CD1c-positive myeloid dendritic cell (primary cell): ENCODE results near the gene EZR.
A peak's percentile ranks its signal among the peaks of the same experiment; 100 is the strongest.

Experiments used
- DNase-seq: peaks from one replicate; pipeline ENCODE4 v3.0.0-alpha.2; 2016; ENCODE audit errors: extremely low spot score

The EZR gene

GRCh38 chr6:158735009-158735408 lies 84.2 kb downstream of the EZR start:
- no peak for DNase-seq

GRCh38 chr6:158730541-158730907 lies 88.6 kb downstream of the EZR start:
- DNase-seq = no peak

DNA sequence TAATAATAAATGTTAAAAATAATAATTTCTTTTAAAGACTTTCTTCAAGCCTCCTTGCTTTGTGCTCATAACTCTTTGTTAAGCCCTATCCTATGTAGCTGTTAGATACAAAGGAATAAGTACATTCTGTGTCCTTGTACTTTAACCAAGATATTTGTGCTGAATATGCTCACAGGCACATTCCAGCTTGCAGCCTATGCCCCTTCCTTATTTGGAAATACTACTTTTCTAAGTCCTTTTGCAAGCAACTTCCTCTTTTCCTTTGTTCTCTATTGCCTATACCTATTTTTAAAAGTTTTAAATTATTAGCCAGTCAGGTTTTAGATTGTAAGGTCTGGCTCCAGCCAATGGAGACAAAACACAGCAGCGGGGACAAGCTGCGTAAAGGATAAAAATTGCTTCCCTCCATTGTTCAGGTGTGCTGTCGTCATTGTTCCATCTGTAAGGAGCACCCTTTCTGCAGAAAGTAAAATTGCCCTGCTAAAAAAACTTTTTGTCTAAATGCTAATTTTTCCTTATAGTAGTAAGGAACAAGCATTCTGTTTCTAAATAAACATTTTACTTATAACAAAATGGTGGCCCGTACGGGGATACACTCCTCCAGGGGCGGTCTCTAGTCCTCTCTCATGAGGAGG lies 89.1 kb downstream of the EZR start:
- DNase-seq = peak; percentile 16

DNA sequence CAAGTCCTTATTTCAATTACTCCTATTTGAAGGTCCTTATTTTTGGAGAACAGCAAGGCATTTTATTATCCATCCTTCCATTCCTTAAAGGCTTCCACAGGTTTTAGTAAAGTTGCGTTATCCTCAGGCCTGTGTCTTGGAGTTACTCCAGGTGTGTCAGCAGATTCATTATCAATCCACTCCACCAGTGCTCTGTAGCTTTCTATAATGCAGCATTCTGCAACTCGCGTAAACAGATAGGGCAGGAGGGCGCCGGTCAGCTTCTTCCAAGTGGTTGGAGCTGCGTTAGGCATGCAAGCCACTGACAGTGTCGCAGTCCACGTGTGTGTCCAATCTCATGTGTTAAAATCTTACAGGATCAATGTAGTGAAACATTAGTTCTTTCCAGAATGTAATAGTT lies 93.5 kb downstream of the EZR start:
- no peak for DNase-seq

DNA sequence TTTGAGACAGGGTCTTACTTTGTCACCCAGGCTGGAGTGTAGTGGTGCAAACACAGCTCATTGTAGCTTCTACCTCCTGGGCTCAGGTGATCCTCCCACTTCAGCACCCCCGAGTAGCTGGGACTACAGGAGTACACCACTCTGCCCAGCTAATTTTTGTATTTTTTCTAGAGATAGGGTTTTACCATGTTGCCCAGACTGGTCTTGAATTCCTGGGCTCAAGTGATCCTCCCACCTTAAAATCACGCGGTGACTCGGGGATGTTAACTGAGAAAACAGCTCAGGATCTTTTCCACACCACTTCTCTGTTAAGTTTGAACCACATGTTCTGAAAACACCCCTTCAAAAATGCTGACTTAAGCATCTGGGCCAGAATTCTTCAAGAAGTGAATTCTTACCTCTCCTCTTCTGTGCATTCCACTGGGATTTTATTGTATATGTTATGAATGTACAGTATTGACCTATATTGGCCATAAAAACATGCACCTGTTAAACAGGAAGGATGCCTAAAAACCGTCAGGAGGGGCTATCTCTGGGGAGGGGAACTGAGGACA lies 96.9 kb downstream of the EZR start:
- no peak for DNase-seq

DNA sequence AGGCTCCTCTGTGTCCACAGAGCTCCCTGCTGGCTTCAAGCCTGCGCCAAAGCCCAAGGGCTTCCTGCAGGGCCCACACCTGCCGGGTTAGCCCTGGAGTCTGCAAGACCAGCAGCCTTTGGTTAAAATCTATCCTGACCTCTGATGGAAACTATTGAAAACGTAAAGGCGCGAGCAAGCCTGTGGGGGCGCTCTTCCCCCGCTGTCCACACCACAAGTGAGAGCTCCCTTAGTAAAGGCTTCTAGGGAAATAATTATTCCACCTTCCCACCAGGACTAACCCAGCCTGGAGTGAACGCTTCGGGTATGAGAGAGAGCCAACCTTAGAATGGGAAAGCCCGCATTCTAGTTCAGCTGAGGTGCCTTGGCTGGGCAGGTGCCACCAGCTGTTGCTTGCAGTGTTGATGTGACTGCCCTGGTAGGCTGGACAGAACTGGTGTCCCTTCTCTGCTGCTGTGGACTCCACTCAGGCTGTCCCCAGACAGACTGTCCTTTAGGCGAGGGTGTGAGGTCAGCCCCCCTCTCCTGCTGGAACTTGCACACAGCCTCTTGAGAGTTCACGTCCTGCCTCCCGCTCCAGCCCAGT lies 100.6 kb downstream of the EZR start:
- no peak for DNase-seq

DNA sequence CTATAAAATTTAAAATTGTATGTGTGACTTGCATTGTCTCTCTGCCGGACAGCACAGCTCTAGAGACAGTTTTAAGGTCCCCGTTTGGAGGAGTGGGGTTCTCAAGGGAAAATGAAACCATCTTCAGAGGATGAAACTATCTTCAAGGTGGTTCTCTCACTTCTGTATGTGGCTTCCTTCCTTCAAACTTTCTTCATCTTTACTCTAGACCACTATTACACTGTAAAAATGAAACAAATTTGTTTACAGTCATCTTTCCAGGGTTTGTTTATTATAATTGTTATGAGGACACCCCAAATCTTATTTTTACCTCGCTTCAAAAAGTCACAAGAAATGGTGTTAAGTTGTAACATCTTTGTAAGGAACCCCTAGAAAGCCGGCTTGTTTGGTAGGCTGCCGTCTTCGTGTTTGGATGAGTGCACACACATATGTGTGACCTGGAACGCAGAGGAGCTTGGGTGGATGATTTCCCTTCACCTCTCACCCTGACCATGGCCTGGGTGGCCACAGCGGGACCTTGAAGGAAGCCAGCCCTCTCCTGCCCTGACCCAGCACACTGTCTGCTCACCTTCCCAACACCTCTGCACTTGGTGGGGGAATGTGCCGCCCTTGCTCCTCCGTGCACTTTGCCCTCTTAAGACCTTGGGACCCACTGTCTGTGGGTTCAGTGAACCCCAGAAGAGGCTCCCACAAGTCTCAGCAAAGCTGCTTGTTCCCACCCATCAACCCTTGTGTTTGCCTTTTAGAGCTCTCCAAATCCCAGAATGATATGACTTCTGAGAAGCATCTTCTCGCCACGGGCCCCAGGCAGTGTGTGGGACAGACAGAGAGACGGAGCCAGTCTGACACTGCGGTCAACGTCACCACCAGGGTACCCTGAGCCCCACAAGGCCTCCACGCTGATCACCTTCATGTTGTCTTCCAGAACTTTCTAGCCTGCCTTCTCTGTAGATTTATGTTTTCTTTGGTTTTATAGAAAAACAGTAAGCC lies 101.5 kb downstream of the EZR start:
- no peak for DNase-seq
